HK-2 (cell line): ENCODE results near the gene TM9SF1.
"Not testable (repeated sequence)": the region's sequence is repeated elsewhere in the genome, so short reads cannot be mapped to it uniquely, and the experiment has no call there.

ENCODE experiments used
- DNase-seq: peaks from one replicate; pipeline ENCODE4 v3.0.0-alpha.2; 2018; ENCODE audit not compliant: unreplicated experiment

Gene TM9SF1

DNA sequence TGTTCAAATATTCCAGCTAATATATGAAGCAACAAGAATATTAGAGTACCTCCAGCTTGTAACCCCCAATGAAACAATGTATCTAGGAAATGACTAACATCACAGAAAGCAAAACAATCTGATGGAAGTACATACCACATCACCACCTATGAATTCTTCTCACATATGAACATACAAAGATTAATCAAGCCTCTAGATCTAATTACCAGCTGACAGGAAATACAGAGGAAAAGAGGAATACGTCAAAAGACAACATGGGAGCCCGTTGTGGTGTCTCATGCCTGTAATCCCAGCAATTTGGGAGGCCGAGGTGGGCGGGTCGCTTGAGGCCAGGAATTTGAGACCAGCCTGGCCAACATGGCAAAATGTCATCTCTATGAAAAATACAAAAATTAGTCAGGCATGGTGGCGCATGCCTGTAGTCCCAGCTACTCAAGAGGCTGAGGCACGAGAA is 29.4 kb upstream of the TM9SF1 start:
- no peak for DNase-seq

DNA sequence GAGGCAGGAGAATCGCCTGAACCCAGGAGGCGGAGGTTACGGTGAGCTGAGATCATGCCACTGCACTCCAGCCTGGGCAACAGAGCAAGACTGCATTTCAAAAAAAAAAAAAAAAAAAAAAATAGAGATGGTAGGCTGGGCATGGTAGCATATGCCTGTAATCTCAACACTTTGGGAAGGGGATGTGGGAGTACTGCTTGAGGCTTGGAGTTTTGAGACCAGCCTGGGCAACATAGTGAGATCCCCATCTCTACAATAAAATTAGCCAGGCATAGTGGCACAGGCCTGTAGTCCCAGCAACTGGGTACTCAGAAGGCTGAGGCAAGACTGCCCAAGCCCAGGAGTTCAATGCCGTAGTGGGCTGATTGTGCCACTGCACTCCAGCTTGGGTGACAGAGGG is 27.7 kb upstream of the TM9SF1 start:
- not testable (repeated sequence) for DNase-seq

- DNase-seq = no peak
Observed at GRCh38 chr14:24219521-24219920, 24.3 kb upstream of the TM9SF1 start.

DNA sequence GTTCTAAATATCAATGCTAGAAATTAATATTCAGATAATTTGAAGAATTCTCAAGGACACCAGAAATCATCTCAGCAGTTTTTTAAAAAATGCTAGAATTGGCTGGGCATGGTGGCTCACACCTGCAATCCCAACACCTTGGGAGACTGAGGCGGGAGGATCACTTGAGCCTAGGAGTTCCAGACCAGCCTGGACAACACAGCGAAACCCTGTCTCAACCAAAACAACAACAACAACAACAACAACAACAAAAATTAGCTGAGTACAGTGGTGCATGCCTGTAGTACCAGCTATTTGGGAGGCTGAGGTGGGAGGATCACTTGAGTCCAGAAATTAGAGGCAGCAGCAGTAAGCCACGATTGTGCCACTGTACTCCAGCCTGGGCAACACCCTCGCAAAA is 23.8 kb upstream of the TM9SF1 start:
- DNase-seq = no peak

DNA sequence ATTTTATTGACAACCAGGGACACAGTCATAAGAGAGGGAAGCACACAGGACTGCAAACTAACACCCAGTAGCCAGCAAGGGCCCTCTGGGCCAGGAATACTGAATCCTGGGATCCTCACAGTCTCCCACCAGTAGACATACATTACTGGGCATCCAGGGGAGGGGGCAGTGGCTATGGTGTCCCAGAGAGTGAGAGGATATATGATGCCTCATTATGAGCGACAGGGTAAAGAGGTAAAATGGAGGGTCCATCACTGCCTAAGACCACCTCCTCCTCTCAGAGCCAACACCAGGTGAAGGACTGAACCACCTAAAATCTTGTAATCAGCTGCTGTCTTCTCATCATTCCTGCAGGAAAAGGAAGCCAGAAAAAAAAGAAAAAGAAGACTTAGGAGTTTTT is 21.6 kb upstream of the TM9SF1 start:
- not testable (repeated sequence) for DNase-seq

- no peak for DNase-seq
Observed at GRCh38 chr14:24216345-24216699, 21.1 kb upstream of the TM9SF1 start.

- DNase-seq = peak; percentile 78
Observed at GRCh38 chr14:24215495-24216344, 20.5 kb upstream of the TM9SF1 start, which contains the start of gene MDP1. Gene MDP1, minus strand, starts transcription at chr14:24216066. Its CDS starts 111 bp downstream, at chr14:24215955.

DNA sequence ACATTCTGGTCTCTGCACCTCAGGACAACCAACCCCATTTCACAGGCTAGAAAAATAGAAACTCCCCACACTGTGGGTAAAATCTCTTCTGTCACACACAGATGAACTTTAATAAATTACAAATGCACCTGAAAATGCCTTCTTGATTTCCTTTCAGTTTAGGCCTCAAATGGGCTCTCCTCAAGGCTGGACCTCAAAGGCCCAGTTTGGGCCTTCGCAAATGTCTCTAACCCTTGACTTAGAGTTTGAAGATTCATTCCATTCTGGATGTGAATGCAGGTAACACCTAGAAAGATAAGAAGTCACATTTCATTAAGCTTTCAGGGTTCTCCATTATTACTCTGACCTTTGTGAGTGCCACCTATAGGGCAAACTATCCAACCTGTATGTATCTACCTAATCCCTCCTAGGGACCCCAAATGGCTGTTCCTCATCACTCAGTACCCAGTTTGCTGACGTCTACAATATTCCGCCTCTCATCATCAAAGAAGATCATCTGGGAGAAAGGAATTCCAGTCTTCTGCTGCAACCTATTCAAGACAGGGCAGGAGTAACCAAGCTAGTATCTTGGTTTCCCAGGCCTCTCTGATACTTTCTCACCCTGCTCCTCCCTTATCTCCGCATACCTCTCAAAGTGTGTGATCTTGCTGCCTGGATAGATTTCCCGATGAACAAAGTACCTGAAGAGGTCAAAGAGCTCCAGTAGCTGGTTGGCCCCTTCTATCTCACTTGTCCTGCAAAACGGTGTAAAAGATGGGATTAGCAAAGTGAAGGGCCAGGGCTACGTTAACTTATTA is 18.8 kb upstream of the TM9SF1 start:
- no peak for DNase-seq

DNA sequence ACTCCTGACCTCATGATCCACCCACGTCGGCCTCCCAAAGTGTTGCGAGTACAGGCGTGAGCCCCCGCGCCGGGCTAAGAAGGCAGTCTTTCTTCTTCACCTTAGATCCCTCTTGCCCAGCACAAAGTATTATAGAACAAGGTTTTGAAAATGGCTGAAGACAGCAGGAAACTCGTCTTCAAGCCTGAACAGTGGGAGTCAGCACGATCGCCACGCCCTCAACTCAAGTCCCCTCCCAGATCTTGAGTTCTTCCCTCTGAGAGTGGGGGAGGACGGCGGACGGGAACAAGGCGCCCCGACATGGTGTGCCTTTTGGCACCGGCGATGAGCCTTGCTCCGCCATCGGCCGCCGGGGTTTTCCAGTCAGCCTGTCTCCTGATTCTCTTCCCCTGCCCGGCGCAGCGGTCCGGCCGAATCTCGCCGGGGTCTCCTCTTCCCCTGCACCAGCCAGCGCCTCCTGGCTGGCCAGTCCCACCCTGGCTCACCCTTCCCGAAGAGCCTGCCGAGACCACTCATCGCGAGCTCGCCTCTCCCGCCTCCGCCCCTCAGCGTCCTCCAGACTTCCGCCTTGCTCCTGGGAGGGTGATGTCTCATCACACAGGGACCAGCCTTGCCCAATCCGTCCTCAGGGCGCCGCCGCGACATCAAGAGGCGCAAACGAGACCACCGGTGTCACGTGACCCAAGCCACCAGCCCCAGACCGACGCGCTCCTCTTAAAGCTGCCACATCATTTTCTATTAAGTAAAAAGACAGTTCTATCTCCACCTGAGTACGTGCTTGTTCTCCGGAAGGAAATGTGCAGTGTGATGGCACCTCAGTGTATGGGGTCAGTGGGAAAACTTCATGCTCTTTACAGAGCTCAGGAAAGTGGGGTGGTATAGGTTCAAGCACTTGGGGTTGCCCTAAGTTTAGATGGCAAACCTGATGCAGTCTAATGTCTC is 18.0 kb upstream of the TM9SF1 start, which contains the start of gene CHMP4A:
Gene CHMP4A (minus strand): TSS at position 565 of the 942 bp plus-strand sequence. CDS start 49 bp downstream, at position 516.
- DNase-seq = peak; percentile 98

GRCh38 chr14:24211311-24211710 is 16.1 kb upstream of the TM9SF1 start:
- DNase-seq = no peak

GRCh38 chr14:24207625-24208024 is 12.4 kb upstream of the TM9SF1 start:
- no peak for DNase-seq

DNA sequence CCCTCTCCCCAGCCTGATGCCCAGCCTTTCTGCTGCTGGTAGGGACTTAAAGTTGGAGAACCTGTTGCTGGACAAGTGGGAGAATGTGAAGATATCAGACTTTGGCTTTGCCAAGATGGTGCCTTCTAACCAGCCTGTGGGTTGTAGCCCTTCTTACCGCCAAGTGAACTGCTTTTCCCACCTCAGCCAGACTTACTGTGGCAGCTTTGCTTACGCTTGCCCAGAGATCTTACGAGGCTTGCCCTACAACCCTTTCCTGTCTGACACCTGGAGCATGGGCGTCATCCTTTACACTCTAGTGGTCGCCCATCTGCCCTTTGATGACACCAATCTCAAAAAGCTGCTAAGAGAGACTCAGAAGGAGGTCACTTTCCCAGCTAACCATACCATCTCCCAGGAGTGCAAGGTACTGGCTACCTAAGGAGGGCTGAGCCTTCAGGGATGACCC is 11.9 kb upstream of the TM9SF1 start:
- no peak for DNase-seq

GRCh38 chr14:24206260-24207103 is 11.2 kb upstream of the TM9SF1 start:
- DNase-seq = no peak

- no peak for DNase-seq
Observed at GRCh38 chr14:24204163-24205146, 9.2 kb upstream of the TM9SF1 start.

- not testable (repeated sequence) for DNase-seq
Observed at GRCh38 chr14:24203249-24203886, 8.1 kb upstream of the TM9SF1 start.

DNA sequence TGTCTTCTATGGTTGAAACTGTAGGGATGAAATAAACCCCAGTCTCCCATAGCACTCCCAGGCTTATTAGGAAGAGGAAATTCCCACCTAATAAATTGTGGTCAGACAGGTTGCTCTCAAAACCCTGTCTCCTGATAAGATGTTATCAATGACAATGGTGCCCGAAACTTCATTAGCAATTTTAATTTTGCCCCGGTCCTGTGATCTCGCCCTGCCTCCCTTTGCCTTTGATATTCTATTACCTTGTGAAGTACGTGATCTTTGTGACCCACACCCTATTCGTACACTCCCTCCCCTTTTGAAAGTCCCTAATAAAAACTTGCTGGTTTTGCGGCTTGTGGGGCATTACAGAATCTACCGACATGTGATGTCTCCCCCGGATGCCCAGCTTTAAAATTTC is 7.3 kb upstream of the TM9SF1 start:
- not testable (repeated sequence) for DNase-seq

- DNase-seq = no peak
Observed at GRCh38 chr14:24198814-24199524, 3.7 kb upstream of the TM9SF1 start.

DNA sequence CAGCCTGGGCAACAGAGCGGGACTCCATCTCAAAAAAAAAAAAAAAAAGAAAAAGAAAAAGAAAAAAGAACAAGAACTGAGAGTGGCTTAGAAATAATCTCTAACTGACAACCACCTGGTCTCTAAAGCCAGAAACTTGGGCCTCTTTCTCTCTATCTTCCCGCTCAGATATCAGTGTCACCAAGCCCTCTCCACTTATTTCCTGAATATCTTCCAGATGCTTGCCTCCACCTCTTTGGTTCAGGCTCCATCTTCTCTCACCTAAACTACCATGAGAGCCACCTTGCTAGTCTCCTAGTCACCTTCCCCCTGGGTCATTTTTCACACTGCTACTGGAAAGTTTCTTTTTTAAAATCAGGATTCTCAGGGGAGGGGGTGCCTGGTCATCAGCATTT is 1.8 kb upstream of the TM9SF1 start:
- DNase-seq = no peak
